HL-60 (cell line): ENCODE measurements around the gene SLC16A5.

Experiments
- CTCF ChIP-seq: IDR thresholded peaks from one replicate; pipeline ENCODE4 v1.5.1; 2011; ENCODE audit warnings: low read length, control low read depth, inconsistent platforms; ENCODE audit not compliant: insufficient read depth
- GABPA ChIP-seq: IDR thresholded peaks from 2 replicates; pipeline ENCODE4 v1.6.1; 2012; ENCODE audit warnings: low read depth
- POLR2AphosphoS5 ChIP-seq: IDR thresholded peaks from 2 replicates; pipeline ENCODE4 v1.6.1; 2012; ENCODE audit warnings: low read depth
- REST ChIP-seq: IDR thresholded peaks from 2 replicates; pipeline ENCODE4 v1.6.1; 2012; ENCODE audit warnings: low read depth; ENCODE audit not compliant: insufficient replicate concordance

- TF ChIP-seq CTCF (no peak), GABPA (no peak), REST (no peak), POLR2AphosphoS5 (no peak)
Measured at GRCh38 chr17:75061055-75061438, 26.7 kb upstream of the SLC16A5 start.
